Measurements from ENCODE around the gene F12.
A peak's percentile ranks its signal among the peaks of the same experiment; 100 is the strongest.

Gene F12

GRCh38 chr5:177445917-177446199 is 36.5 kb upstream of the F12 start:
- peaks cover 0 to 22% (median 16%) of the 10 kb centered on the region in 5 donors for H3K4me1 ChIP-seq (ENCODE audit: control insufficient read depth in 5 of 5, insufficient read depth in 5 of 5, low read length in 5 of 5)
- peaks cover 18 to 36% (median 28%) of the 10 kb centered on the region in 5 donors for H3K27me3 ChIP-seq (ENCODE audit: control insufficient read depth in 5 of 5, insufficient read depth in 4 of 5, low read length in 5 of 5)
- H3K9me3 ChIP-seq (ENCODE audit: control insufficient read depth in 5 of 5, low read length in 5 of 5) = no peaks in the 10 kb centered on the region
- H3K36me3 ChIP-seq (ENCODE audit: control insufficient read depth in 5 of 5, insufficient read depth in 5 of 5, low read length in 5 of 5) = peaks cover 0 to 23% (median 17%) of the 10 kb centered on the region in 5 donors
- H3K9ac ChIP-seq (ENCODE audit: low read length in 5 of 5) = no peak overlapping the region
- H3K4me3 ChIP-seq (ENCODE audit: low read depth in 1 of 5, low read length in 5 of 5) = peak overlapping the region in 1 of 5 donors; percentile 70
- no peak overlapping the region for H3K27ac ChIP-seq (ENCODE audit: low read depth, low read length)

GRCh38 chr5:177445052-177445916 is 35.9 kb upstream of the F12 start:
- Histone ChIP-seq H3K27ac (ENCODE audit: low read depth, low read length) (no peak overlapping the region), H3K36me3 (ENCODE audit: control insufficient read depth in 5 of 5, insufficient read depth in 5 of 5, low read length in 5 of 5) (peaks cover 0 to 28% (median 22%) of the 10 kb centered on the region in 5 donors), H3K27me3 (ENCODE audit: control insufficient read depth in 5 of 5, insufficient read depth in 4 of 5, low read length in 5 of 5) (peaks cover 13 to 30% (median 22%) of the 10 kb centered on the region in 5 donors), H3K9ac (ENCODE audit: low read length in 5 of 5) (no peak overlapping the region), H3K4me3 (ENCODE audit: low read depth in 1 of 5, low read length in 5 of 5) (no peak overlapping the region), H3K4me1 (ENCODE audit: control insufficient read depth in 5 of 5, insufficient read depth in 5 of 5, low read length in 5 of 5) (peaks cover 0 to 22% (median 16%) of the 10 kb centered on the region in 5 donors), H3K9me3 (ENCODE audit: control insufficient read depth in 5 of 5, low read length in 5 of 5) (no peaks in the 10 kb centered on the region)

DNA sequence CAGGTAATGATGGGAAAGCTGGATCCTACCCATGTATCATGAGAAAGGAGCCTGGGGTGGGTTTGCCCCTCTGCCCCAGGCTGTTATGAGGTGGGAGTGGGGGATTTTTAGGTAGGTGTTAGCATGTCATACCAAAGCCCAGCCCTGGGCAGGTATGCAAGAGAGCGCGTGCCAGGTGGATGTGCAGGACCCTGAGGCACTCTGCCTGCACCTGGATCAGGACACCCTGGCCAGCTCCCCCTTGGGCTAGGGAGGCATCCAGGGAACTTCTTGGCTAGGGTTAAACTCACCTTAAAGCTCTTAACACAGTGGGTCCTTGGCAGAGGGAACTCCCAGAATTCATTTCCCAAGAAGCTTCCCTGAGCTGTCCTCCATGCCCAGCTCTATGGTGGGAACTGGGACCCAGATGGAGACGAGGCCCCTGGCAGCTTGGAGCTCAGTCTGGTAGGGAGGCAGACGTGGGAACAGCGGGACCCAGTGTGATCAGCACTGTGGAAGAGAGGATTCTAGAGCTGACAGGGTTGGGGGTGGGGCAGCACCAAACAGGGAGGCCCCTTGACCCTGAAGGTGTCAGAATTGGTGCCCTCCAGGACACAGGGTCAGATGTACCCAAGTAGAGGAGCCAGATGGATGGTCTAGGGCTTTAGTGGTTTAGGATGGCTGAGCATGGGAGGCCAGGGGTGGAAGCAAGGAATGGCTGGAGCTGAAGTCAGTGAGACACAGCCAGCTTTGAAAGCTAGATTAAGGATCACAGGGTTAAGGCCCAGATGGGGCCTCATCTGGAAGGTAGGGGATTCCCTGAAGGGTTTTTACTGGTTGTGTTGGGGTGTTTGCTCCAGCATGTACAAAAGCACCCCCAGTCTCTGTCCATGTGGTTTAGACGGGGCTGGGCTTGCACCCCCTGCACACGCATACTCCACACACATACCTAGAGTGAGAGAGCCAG is 35.0 kb upstream of the F12 start:
- Histone ChIP-seq H3K4me1 (ENCODE audit: control insufficient read depth in 5 of 5, insufficient read depth in 5 of 5, low read length in 5 of 5) (peaks cover 0 to 22% (median 16%) of the 10 kb centered on the region in 5 donors), H3K36me3 (ENCODE audit: control insufficient read depth in 5 of 5, insufficient read depth in 5 of 5, low read length in 5 of 5) (peaks cover 0 to 37% (median 24%) of the 10 kb centered on the region in 5 donors), H3K4me3 (ENCODE audit: low read depth in 1 of 5, low read length in 5 of 5) (no peak overlapping the region), H3K9ac (ENCODE audit: low read length in 5 of 5) (peak overlapping the region in 1 of 5 donors; percentile 30), H3K27ac (ENCODE audit: low read depth, low read length) (no peak overlapping the region), H3K27me3 (ENCODE audit: control insufficient read depth in 5 of 5, insufficient read depth in 4 of 5, low read length in 5 of 5) (peaks cover 6 to 22% (median 13%) of the 10 kb centered on the region in 5 donors), H3K9me3 (ENCODE audit: control insufficient read depth in 5 of 5, low read length in 5 of 5) (no peaks in the 10 kb centered on the region)

DNA sequence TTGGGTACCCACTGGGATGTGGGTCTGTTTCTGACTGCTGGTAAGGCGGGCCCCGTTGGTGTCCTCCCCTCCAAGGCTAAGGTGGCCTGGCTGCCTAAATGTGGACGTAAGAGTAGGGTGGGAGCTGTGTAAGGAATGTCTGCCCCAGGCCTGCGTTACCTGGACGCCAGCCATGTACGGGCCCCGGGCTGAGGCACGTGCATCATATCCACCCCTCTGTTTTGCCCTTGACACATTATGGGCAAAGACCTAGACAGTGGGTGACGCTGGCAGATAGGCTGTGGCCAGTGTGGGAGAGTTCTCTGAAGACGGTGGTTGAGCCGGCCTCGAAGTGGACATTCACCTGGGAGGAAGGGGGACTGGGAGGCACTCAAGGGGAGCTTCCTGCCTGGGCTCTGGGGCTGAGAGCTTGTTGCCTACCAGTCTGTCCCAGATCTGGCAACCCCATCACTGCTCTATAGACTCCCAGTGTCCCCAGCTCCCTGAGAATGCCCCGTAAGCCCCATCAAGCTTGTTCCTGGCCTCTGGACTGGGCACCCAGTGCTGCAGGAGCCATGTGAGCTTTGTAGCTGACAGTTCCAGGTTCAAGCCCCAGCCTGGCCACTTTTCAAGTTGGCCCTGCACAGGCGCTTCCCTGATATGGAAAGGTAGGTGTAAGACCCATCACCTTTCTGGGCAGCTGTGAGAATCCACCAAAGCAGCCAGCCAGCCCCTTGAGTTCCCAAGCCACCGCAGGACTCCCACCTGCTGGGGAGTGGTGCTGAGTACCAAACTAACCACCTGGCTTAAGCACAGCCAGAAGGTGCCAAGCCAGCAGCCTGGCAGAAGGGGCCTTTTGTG is 34.0 kb upstream of the F12 start:
- no peaks in the 10 kb centered on the region for H3K9me3 ChIP-seq (ENCODE audit: control insufficient read depth in 5 of 5, low read length in 5 of 5)
- H3K9ac ChIP-seq (ENCODE audit: low read length in 5 of 5) = no peak overlapping the region
- H3K4me1 ChIP-seq (ENCODE audit: control insufficient read depth in 5 of 5, insufficient read depth in 5 of 5, low read length in 5 of 5) = peaks cover 0 to 22% (median 16%) of the 10 kb centered on the region in 5 donors
- no peak overlapping the region for H3K4me3 ChIP-seq (ENCODE audit: low read depth in 1 of 5, low read length in 5 of 5)
- peaks cover 0 to 38% (median 28%) of the 10 kb centered on the region in 5 donors for H3K36me3 ChIP-seq (ENCODE audit: control insufficient read depth in 5 of 5, insufficient read depth in 5 of 5, low read length in 5 of 5)
- H3K27ac ChIP-seq (ENCODE audit: low read depth, low read length) = no peak overlapping the region
- peaks cover 4 to 14% (median 8%) of the 10 kb centered on the region in 5 donors for H3K27me3 ChIP-seq (ENCODE audit: control insufficient read depth in 5 of 5, insufficient read depth in 4 of 5, low read length in 5 of 5)

DNA sequence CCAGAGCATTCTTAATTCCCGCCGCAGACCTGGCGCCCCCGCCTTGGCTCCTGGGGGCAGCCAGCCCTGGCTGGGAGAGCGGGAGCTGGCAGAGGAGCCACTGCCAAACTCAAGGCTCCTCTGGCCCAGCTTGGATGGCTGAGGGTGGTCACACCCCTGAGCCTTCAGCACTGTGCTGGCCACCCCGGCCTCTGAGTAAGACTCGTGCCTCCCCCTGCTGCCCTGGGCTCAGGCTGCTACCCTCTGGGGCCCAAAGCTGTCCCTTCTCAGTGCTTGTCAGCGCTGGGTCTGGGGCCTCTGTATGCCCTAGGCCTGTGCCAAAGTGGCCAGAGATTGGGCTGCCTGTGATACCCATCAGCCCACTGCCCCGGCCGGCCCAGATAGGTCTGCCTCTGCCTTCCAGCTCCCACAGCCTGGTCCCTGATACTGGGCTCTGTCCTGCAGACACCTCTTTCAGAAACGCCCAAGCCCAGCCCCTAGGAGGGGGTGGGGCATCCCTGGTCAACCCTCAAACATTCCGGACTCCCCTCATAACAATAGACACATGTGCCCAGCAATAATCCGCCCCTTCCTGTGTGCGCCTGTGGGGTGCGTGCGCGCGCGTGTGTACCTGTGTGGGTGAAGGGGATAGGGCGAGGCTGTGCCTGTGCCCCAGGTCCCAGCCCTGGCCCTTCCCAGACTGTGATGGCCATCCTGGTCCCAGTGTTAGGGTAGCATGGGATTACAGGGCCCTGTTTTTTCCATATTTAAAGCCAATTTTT is 32.9 kb upstream of the F12 start:
- Histone ChIP-seq H3K9ac (ENCODE audit: low read length in 5 of 5) (no peak overlapping the region), H3K36me3 (ENCODE audit: control insufficient read depth in 5 of 5, insufficient read depth in 5 of 5, low read length in 5 of 5) (peaks cover 0 to 45% (median 35%) of the 10 kb centered on the region in 5 donors), H3K27me3 (ENCODE audit: control insufficient read depth in 5 of 5, insufficient read depth in 4 of 5, low read length in 5 of 5) (peaks cover 0 to 6% (median 4%) of the 10 kb centered on the region in 5 donors), H3K4me3 (ENCODE audit: low read depth in 1 of 5, low read length in 5 of 5) (no peak overlapping the region), H3K27ac (ENCODE audit: low read depth, low read length) (no peak overlapping the region), H3K9me3 (ENCODE audit: control insufficient read depth in 5 of 5, low read length in 5 of 5) (no peaks in the 10 kb centered on the region), H3K4me1 (ENCODE audit: control insufficient read depth in 5 of 5, insufficient read depth in 5 of 5, low read length in 5 of 5) (peaks cover 0 to 13% (median 7%) of the 10 kb centered on the region in 5 donors)

GRCh38 chr5:177440990-177441780 is 31.8 kb upstream of the F12 start:
- Histone ChIP-seq H3K9me3 (ENCODE audit: control insufficient read depth in 5 of 5, low read length in 5 of 5) (no peaks in the 10 kb centered on the region), H3K27ac (ENCODE audit: low read depth, low read length) (no peak overlapping the region), H3K4me3 (ENCODE audit: low read depth in 1 of 5, low read length in 5 of 5) (no peak overlapping the region), H3K9ac (ENCODE audit: low read length in 5 of 5) (no peak overlapping the region), H3K36me3 (ENCODE audit: control insufficient read depth in 5 of 5, insufficient read depth in 5 of 5, low read length in 5 of 5) (peaks cover 0 to 54% (median 43%) of the 10 kb centered on the region in 5 donors), H3K27me3 (ENCODE audit: control insufficient read depth in 5 of 5, insufficient read depth in 4 of 5, low read length in 5 of 5) (peaks cover 0 to 3% (median 2%) of the 10 kb centered on the region in 5 donors), H3K4me1 (ENCODE audit: control insufficient read depth in 5 of 5, insufficient read depth in 5 of 5, low read length in 5 of 5) (peaks cover 0 to 4% (median 3%) of the 10 kb centered on the region in 5 donors)

GRCh38 chr5:177440211-177440989 is 31.0 kb upstream of the F12 start:
- no peaks in the 10 kb centered on the region for H3K27me3 ChIP-seq (ENCODE audit: control insufficient read depth in 5 of 5, insufficient read depth in 4 of 5, low read length in 5 of 5)
- no peak overlapping the region for H3K27ac ChIP-seq (ENCODE audit: low read depth, low read length)
- no peaks in the 10 kb centered on the region for H3K4me1 ChIP-seq (ENCODE audit: control insufficient read depth in 5 of 5, insufficient read depth in 5 of 5, low read length in 5 of 5)
- no peaks in the 10 kb centered on the region for H3K9me3 ChIP-seq (ENCODE audit: control insufficient read depth in 5 of 5, low read length in 5 of 5)
- H3K36me3 ChIP-seq (ENCODE audit: control insufficient read depth in 5 of 5, insufficient read depth in 5 of 5, low read length in 5 of 5) = peaks cover 0 to 62% (median 50%) of the 10 kb centered on the region in 5 donors
- no peak overlapping the region for H3K9ac ChIP-seq (ENCODE audit: low read length in 5 of 5)
- no peak overlapping the region for H3K4me3 ChIP-seq (ENCODE audit: low read depth in 1 of 5, low read length in 5 of 5)

DNA sequence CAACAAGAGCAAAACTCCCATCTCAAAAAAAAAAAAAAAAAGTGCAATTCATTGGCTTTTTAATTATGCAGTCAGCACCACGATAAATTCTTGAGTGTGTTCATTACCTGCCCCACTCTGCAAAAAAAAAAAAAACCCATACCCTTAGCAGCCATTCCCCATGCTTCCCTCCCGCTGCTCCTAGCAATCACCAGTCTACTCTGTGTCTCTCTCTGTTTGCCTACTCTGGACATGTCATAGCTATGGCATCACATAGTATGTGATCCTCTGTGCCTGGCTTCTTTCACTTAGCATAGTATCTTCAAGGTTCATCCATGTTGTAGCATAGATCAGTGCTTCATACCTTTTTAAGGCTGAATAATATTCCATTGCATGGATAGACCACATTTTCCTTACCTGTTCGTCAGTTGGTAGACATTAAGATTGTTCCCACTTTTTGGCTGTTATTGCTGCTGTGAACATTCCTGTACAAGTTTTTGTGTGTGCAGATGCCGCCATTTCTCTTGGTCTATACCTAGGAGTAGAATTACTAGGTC is 30.2 kb upstream of the F12 start:
- H3K36me3 ChIP-seq (ENCODE audit: control insufficient read depth in 5 of 5, insufficient read depth in 5 of 5, low read length in 5 of 5) = peaks cover 0 to 70% (median 59%) of the 10 kb centered on the region in 5 donors
- no peaks in the 10 kb centered on the region for H3K9me3 ChIP-seq (ENCODE audit: control insufficient read depth in 5 of 5, low read length in 5 of 5)
- H3K27ac ChIP-seq (ENCODE audit: low read depth, low read length) = no peak overlapping the region
- H3K4me1 ChIP-seq (ENCODE audit: control insufficient read depth in 5 of 5, insufficient read depth in 5 of 5, low read length in 5 of 5) = no peaks in the 10 kb centered on the region
- no peaks in the 10 kb centered on the region for H3K27me3 ChIP-seq (ENCODE audit: control insufficient read depth in 5 of 5, insufficient read depth in 4 of 5, low read length in 5 of 5)
- no peak overlapping the region for H3K9ac ChIP-seq (ENCODE audit: low read length in 5 of 5)
- no peak overlapping the region for H3K4me3 ChIP-seq (ENCODE audit: low read depth in 1 of 5, low read length in 5 of 5)

All from subcutaneous abdominal adipose tissue (tissue), 5 donors.